ENCODE measurements around the gene TNRC18. TPM values are rescaled to one million over a fixed set of nuclear protein-coding genes. Genes with fewer than 3 reads are reported as not detected.

Gene TNRC18
- total RNA-seq, 4 donors from 2014 or later = 112 to 325 (median 211) TPM

DNA sequence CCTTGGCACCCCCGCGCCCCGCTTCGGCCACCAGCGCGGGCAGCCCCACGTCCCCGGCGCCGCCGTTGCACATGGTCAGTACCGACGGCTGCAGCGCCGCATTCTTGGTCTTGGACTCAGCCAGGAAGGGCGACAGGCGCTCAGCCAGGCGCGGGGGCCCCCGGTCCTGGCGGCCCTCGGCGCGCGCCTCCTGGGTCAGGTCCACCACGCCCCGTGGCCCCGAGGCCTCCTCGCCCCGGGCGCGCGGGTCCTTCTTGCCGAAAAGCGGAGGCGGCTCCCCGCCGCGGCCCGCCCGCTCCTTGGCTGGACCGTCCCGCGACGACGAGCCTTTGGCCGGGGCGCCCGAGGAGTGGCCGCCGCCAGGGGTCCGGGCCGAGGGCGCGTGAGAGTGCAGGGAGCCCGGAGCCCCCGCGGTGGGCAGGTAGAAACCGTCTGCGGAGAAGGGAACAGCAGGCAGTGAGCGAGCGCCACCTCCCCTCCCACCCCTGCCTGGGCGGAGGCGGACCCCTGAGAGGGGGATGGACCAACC, 34.7 kb downstream of the TNRC18 start:
- Histone ChIP-seq H3K9me3 (no peaks in the 10 kb centered on the region), H3K4me3 (no peak overlapping the region), H3K27me3 (no peaks in the 10 kb centered on the region), H3K27ac (no peak overlapping the region), H3K36me3 (peaks cover 0 to 76% (median 0%) of the 10 kb centered on the region in 3 donors), H3K4me1 (peaks cover 0 to 8% (median 0%) of the 10 kb centered on the region in 4 donors)
- no peak for DNase-seq
- no peak for TF ChIP-seq POLR2A (IDR thresholded peaks at IDR 0.05)
- TF ChIP-seq, protein P1, sequence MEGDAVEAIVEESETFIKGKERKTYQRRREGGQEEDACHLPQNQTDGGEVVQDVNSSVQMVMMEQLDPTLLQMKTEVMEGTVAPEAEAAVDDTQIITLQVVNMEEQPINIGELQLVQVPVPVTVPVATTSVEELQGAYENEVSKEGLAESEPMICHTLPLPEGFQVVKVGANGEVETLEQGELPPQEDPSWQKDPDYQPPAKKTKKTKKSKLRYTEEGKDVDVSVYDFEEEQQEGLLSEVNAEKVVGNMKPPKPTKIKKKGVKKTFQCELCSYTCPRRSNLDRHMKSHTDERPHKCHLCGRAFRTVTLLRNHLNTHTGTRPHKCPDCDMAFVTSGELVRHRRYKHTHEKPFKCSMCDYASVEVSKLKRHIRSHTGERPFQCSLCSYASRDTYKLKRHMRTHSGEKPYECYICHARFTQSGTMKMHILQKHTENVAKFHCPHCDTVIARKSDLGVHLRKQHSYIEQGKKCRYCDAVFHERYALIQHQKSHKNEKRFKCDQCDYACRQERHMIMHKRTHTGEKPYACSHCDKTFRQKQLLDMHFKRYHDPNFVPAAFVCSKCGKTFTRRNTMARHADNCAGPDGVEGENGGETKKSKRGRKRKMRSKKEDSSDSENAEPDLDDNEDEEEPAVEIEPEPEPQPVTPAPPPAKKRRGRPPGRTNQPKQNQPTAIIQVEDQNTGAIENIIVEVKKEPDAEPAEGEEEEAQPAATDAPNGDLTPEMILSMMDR (IDR thresholded peaks at IDR 0.05) = no peak

DNA sequence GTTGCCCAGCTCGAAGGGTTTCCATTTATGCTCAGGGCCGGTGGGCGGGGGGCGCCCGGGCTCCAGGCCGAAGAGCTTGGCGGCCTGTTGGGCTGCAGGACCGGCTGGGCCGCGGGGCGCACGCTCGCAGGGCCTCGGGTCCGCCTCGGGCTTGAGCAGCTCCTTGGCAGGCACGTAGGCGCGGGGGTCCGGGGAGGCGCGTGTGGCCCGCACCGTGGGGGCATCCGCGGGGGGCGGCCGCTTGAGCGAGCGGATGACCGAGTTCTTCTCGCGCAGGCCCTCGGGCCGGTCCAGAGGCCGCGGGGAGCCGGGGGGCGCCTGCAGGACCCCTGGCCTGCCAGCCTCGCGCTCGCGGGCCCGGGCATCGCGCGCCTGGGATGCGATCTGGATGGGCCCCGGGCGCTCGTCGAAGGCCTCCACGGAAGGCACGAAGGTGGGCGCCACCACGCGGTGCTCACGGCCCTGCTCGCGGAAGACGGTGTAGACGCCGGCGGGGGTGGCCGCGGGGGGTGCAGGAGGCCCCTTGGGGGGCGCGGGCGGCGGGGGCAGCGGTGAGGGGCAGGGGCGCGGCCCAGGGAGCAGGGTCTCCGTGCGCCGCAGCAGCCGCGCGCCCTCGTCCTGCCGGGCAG, 35.2 kb downstream of the TNRC18 start:
- DNase-seq = no peak
- Histone ChIP-seq H3K36me3 (peaks cover 0 to 70% (median 0%) of the 10 kb centered on the region in 3 donors), H3K4me1 (peaks cover 0 to 13% (median 0%) of the 10 kb centered on the region in 4 donors), H3K27ac (no peak overlapping the region), H3K4me3 (no peak overlapping the region), H3K9me3 (no peaks in the 10 kb centered on the region), H3K27me3 (no peaks in the 10 kb centered on the region)
- TF ChIP-seq, protein P1 (IDR thresholded peaks at IDR 0.05) = no peak
- TF ChIP-seq POLR2A (IDR thresholded peaks at IDR 0.05) = no peak

DNA sequence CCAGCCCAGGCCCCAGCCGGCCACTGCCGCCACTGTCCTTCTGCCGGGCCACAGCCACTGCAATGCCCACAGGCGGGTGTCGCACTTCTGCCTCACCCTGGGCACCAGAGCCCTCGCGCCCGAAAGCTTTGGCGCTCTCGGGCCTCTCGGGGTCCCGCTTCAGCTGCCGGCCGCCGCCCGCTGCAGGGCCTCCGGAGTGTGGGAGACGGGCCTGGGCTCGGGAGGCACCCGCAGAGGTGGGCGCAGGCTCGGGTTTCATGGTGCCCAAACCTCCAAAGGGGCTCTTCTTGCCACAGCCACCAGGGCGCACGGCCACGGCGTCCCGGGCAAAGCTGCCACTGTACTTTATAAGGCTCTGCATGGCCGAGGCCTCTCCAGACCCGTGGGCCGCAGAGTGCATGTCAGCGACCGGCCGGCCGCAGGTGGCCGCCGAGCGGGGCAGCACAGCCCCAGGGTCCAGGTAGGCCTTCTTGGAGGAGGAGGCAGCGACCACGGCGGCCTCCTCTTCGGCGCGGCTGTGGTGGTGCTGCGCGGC, 35.9 kb downstream of the TNRC18 start:
- H3K4me3 ChIP-seq = no peak overlapping the region
- no peaks in the 10 kb centered on the region for H3K27me3 ChIP-seq
- H3K36me3 ChIP-seq = peaks cover 0 to 64% (median 0%) of the 10 kb centered on the region in 3 donors
- no peak for TF ChIP-seq POLR2A (IDR thresholded peaks at IDR 0.05)
- TF ChIP-seq, protein P1 (IDR thresholded peaks at IDR 0.05) = no peak
- peaks cover 0 to 18% (median 0%) of the 10 kb centered on the region in 4 donors for H3K4me1 ChIP-seq
- H3K27ac ChIP-seq = no peak overlapping the region
- no peaks in the 10 kb centered on the region for H3K9me3 ChIP-seq
- DNase-seq = no peak

DNA sequence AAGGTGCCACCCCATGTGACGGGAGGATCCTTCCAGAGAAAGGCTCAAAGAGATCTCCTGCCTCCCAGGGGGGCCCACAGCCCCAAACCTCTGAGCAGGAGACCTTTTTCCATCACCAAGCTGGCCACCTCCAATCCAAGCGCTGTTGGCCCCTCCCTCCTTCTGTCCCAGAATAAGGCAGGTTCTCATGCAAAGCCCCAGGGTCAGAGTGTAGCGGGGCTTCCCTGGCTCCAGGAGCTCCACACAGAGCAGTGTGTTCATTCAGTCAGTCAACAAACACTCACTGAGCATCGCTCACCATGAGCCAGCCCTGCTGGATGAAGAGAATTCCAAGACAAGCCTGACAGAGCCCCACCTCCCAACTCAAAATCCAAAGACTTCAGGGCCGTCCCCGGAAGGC, 39.0 kb downstream of the TNRC18 start:
- Histone ChIP-seq H3K4me1 (peaks cover 0 to 39% (median 2%) of the 10 kb centered on the region in 4 donors), H3K27me3 (no peaks in the 10 kb centered on the region), H3K4me3 (no peak overlapping the region), H3K36me3 (peaks cover 0 to 35% (median 0%) of the 10 kb centered on the region in 3 donors), H3K9me3 (no peaks in the 10 kb centered on the region), H3K27ac (no peak overlapping the region)
- TF ChIP-seq, protein P1 (IDR thresholded peaks at IDR 0.05) = no peak
- TF ChIP-seq POLR2A (IDR thresholded peaks at IDR 0.05) = no peak
- no peak for DNase-seq

DNA sequence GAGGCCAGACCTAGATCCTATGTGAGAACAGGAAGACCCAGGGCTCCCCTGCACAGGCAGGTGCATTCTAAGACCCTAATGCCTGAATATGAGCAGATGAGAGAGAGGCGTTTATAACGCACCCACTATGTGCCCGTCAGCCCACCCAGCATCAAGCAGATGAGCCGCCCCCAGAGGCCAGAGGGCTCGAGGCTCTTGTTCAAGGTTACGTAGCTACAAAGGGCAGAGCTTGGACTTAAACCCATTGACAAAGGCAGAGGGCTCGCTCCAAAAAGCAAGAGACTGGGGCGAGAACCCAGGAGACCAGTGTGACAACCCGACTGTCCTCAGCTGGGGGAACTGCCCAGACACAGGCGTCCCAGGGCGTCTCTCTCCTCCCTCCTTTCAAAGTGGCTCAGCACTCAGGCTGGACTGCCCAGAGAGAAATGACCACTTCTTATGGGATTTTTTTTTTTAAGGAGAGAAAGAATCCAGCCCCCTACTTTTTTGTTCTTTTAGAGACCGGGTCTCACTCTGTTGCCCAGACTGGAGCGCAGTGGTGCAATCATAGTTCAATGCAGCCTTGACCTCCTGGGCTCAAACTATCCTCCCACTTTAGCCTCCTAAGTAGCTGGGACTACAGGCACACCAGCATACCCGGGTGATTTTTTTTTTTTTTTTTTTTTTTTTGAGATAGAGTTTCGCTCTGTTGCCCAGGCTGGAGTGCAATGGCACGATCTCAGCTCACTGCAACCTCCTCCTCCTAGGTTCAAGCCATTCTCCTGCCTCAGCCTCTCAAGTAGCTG, 40.1 kb downstream of the TNRC18 start:
- peaks cover 0 to 26% (median 0%) of the 10 kb centered on the region in 3 donors for H3K36me3 ChIP-seq
- H3K9me3 ChIP-seq = no peaks in the 10 kb centered on the region
- no peaks in the 10 kb centered on the region for H3K27me3 ChIP-seq
- no peak for DNase-seq
- H3K4me1 ChIP-seq = peaks cover 0 to 39% (median 2%) of the 10 kb centered on the region in 4 donors
- H3K27ac ChIP-seq = no peak overlapping the region
- TF ChIP-seq POLR2A (IDR thresholded peaks at IDR 0.05) = no peak
- TF ChIP-seq, protein P1 (IDR thresholded peaks at IDR 0.05) = no peak
- no peak overlapping the region for H3K4me3 ChIP-seq

All from Peyer's patch (tissue), 4 donors.